Measurements from ENCODE around the gene ZNF664. TPM values are rescaled to one million over a fixed set of nuclear protein-coding genes. Genes with fewer than 3 reads are reported as not detected.

Gene ZNF664
- total RNA-seq, 2 experiments from 2014 or later, result 13.4 to 19.0 TPM

DNA sequence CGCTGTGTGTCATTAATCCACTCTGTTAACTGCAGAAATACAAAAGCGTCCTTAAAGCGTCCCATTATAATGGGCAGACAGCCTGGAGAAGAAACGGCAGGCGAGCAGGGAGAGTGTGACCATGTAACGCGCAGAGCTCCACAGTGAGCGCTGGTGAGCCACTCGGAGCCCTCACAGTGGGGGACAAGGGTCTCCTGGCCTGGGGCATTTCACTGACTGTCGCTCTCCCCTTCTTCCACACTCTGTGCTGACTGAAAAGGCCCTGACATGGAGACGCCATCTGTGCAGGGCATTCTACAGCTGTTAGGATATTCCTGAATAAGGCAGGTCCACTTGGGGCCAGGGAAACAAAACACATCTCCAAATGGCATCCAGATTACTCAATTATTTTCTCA is 24.6 kb upstream of the ZNF664 start:
- H3K36me3 Mint-ChIP-seq (ENCODE audit: low read depth), result peaks cover 20% of the 10 kb centered on the region
- H3K27ac Mint-ChIP-seq, result no peak overlapping the region
- H3K4me1 ChIP-seq (ENCODE audit: insufficient read depth, low read length), result no peaks in the 10 kb centered on the region
- ATAC-seq (ENCODE audit: poor library complexity), result no peak
- no peak overlapping the region for H3K4me3 Mint-ChIP-seq
- no peaks in the 10 kb centered on the region for H3K9me3 ChIP-seq (ENCODE audit: control insufficient read depth in 1 of 2, insufficient read depth in 1 of 2, low read length in 2 of 2)
- TF ChIP-seq, protein P1, sequence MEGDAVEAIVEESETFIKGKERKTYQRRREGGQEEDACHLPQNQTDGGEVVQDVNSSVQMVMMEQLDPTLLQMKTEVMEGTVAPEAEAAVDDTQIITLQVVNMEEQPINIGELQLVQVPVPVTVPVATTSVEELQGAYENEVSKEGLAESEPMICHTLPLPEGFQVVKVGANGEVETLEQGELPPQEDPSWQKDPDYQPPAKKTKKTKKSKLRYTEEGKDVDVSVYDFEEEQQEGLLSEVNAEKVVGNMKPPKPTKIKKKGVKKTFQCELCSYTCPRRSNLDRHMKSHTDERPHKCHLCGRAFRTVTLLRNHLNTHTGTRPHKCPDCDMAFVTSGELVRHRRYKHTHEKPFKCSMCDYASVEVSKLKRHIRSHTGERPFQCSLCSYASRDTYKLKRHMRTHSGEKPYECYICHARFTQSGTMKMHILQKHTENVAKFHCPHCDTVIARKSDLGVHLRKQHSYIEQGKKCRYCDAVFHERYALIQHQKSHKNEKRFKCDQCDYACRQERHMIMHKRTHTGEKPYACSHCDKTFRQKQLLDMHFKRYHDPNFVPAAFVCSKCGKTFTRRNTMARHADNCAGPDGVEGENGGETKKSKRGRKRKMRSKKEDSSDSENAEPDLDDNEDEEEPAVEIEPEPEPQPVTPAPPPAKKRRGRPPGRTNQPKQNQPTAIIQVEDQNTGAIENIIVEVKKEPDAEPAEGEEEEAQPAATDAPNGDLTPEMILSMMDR (IDR thresholded peaks at IDR 0.05), result no peak
- ChIA-PET CTCF (interaction anchor here (1.2 kb wide), 1 partner anchor 43 kb away, joined by 3 read pairs; no protein-coding TSS in a partner anchor), POLR2A (no interaction called here)
- H3K4me3 ChIP-seq (ENCODE audit: low read length), result no peak overlapping the region
- DNase-seq, result no peak
- H3K27me3 ChIP-seq (ENCODE audit: control insufficient read depth in 1 of 2, insufficient read depth in 2 of 2, low read length in 2 of 2), result no peaks in the 10 kb centered on the region
- intact Hi-C loops (cut with DNase I, micrococcal nuclease), result no loop called here
- H3K27me3 Mint-ChIP-seq, result no peaks in the 10 kb centered on the region
- H3K36me3 ChIP-seq (ENCODE audit: insufficient read depth, low read length), result peaks cover 28% of the 10 kb centered on the region
- H3K4me1 Mint-ChIP-seq (ENCODE audit: low read depth), result peaks cover 4% of the 10 kb centered on the region
- no peaks in the 10 kb centered on the region for H3K9me3 Mint-ChIP-seq
- H3K27ac ChIP-seq (ENCODE audit: low read depth in 1 of 2, low read length in 2 of 2), result no peak overlapping the region

DNA sequence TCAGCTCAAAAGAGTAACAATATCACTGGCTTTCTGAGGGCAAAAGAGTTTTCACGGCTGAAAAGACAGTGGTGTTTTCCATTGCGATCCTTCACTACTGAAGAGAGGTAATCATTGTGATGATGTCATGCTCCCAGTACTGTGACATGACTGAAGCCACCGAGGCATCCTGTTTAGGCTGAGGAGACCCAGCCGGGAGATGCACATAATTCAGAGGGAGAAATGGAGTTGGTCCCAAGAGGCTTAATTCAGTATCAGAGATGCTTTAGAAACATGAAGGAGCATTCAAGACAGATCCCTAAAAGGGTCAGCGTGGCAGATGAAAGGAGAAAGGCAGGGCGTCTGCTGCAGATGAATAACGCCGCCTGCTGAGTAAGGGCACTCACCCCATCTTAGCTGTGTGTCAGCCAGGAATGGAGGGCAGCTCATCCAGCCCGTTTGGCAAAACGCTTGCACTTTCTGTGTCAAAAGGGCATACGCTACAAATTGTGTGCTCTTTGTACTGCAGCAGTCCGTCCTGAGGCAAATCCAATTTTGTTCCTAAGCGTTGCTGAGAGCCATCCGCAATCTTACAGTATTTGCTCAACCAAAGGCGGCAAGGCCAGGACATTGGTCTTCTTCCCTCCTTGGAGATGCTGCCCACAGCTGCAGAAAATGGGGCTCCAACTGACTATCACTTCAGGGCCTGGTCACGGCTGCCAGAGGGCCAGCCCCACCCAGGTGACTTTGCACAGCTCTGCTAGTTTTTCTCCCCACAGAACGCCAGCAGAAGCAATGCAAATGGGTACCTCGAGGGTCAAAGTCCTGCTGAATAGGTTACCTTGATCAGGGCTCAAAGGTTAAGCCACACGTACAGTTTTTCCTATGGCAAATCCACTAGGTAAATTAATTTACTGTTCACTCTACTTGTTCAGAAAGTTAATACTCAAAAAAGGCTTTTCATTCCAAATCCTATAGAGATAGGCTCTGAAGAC is 23.9 kb upstream of the ZNF664 start:
- H3K9me3 ChIP-seq (ENCODE audit: control insufficient read depth in 1 of 2, insufficient read depth in 1 of 2, low read length in 2 of 2), result no peaks in the 10 kb centered on the region
- CTCF ChIA-PET, result interaction anchor here (1.2 kb wide), 1 partner anchor 44 kb away, joined by 3 read pairs; no protein-coding TSS in a partner anchor
- no peak for ATAC-seq (ENCODE audit: poor library complexity)
- Mint-ChIP-seq H3K4me3 (no peak overlapping the region), H3K36me3 (ENCODE audit: low read depth) (peaks cover 20% of the 10 kb centered on the region), H3K9me3 (no peaks in the 10 kb centered on the region), H3K27me3 (no peaks in the 10 kb centered on the region), H3K27ac (no peak overlapping the region), H3K4me1 (ENCODE audit: low read depth) (peaks cover 4% of the 10 kb centered on the region)
- H3K27ac ChIP-seq (ENCODE audit: low read depth in 1 of 2, low read length in 2 of 2), result no peak overlapping the region
- no peaks in the 10 kb centered on the region for H3K27me3 ChIP-seq (ENCODE audit: control insufficient read depth in 1 of 2, insufficient read depth in 2 of 2, low read length in 2 of 2)
- H3K4me1 ChIP-seq (ENCODE audit: insufficient read depth, low read length), result no peaks in the 10 kb centered on the region
- POLR2A ChIA-PET, result no interaction called here
- H3K4me3 ChIP-seq (ENCODE audit: low read length), result no peak overlapping the region
- TF ChIP-seq, protein P1 (IDR thresholded peaks at IDR 0.05), result no peak
- peaks cover 22% of the 10 kb centered on the region for H3K36me3 ChIP-seq (ENCODE audit: insufficient read depth, low read length)
- intact Hi-C loops (cut with DNase I, micrococcal nuclease), result no loop called here
- no peak for DNase-seq

DNA sequence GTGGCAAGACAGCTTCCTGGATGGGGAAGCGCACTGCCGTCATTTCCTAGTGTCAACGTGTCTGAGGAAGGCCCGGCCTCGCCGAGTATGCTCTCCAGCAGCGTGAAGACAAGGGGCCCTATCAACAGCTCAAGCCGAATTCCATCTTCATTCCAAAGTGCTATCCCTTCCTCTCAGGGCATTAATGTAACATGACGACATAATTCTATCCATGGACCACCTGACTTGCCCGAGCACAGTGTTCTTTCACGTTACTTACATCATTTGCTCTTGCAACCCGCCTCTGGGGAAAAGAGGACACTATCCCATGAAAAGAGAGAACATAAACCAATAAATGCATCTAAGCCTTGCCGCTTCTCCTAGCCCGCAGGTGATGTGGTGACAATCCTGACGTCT is 23.2 kb upstream of the ZNF664 start:
- peaks cover 16% of the 10 kb centered on the region for H3K36me3 ChIP-seq (ENCODE audit: insufficient read depth, low read length)
- Mint-ChIP-seq H3K27me3 (no peaks in the 10 kb centered on the region), H3K4me1 (ENCODE audit: low read depth) (no peaks in the 10 kb centered on the region), H3K4me3 (no peak overlapping the region), H3K9me3 (no peaks in the 10 kb centered on the region), H3K36me3 (ENCODE audit: low read depth) (peaks cover 14% of the 10 kb centered on the region), H3K27ac (no peak overlapping the region)
- H3K4me1 ChIP-seq (ENCODE audit: insufficient read depth, low read length), result no peaks in the 10 kb centered on the region
- no peak overlapping the region for H3K27ac ChIP-seq (ENCODE audit: low read depth in 1 of 2, low read length in 2 of 2)
- no peaks in the 10 kb centered on the region for H3K9me3 ChIP-seq (ENCODE audit: control insufficient read depth in 1 of 2, insufficient read depth in 1 of 2, low read length in 2 of 2)
- no peaks in the 10 kb centered on the region for H3K27me3 ChIP-seq (ENCODE audit: control insufficient read depth in 1 of 2, insufficient read depth in 2 of 2, low read length in 2 of 2)
- H3K4me3 ChIP-seq (ENCODE audit: low read length), result no peak overlapping the region
- ATAC-seq (ENCODE audit: poor library complexity) (no peak), DNase-seq (no peak)
- TF ChIP-seq, protein P1 (IDR thresholded peaks at IDR 0.05), result no peak
- POLR2A ChIA-PET, result no interaction called here
- intact Hi-C loops (cut with DNase I, micrococcal nuclease), result loop anchor here in 1 of 2 experiments (2.0 kb wide), 1 partner anchor 19 kb away; no protein-coding TSS in a partner anchor
- CTCF ChIA-PET, result no interaction called here

All from CD4-positive, alpha-beta T cell (primary cell).